Left ventricle myocardium inferior (tissue), 1 donor: ENCODE results near the gene FBLN2. TPM values are rescaled to one million over a fixed set of nuclear protein-coding genes. Genes with fewer than 3 reads are reported as not detected.

ENCODE experiments used
- DNase-seq: peaks from one replicate; pipeline ENCODE4 v3.0.0-alpha.2; 2020
- H3K27ac ChIP-seq: fragments of 200-600 bp; replicated peaks from 2 replicates; pipeline ENCODE4 v1.8.0; 2021
- H3K27me3 ChIP-seq: fragments of 200-600 bp; 2 replicates; pipeline ENCODE4 v1.8.0; 2021; ENCODE audit warnings: low read depth
- H3K36me3 ChIP-seq: fragments of 200-600 bp; 2 replicates; pipeline ENCODE4 v1.8.0; 2021
- H3K4me1 ChIP-seq: fragments of 200-600 bp; 2 replicates; pipeline ENCODE4 v1.8.0; 2021
- H3K4me3 ChIP-seq: fragments of 200-600 bp; 2 replicates; pipeline ENCODE4 v1.8.0; 2021; ENCODE audit warnings: mild to moderate bottlenecking, moderate library complexity
- H3K9me3 ChIP-seq: fragments of 200-600 bp; replicated peaks from 2 replicates; pipeline ENCODE4 v1.8.0; 2021
- CTCF ChIP-seq: fragments of 200-600 bp; IDR thresholded peaks from 2 replicates; pipeline ENCODE4 v1.8.0; 2021; ENCODE audit warnings: antibody characterized with exemption, mild to moderate bottlenecking, borderline replicate concordance
- intact Hi-C: fragments of 100-400 bp; cut with micrococcal nuclease; formaldehyde crosslinking; loops from one replicate; pipeline ENCODE4 v1.11.0; 2022
- total RNA-seq: library from RNA; stranded (reverse); fragmentation: NEBNext Ultra II Directional; extraction: Animal tissue kit (Norgen Biotek cat#: 25700); gene quantifications from one replicate; pipeline ENCODE4 v1.2.1, GENCODE V29; 2021
- donor health status: DM: no; HTN: yes; CAD: no; lungs with severe emphysema.

FBLN2 gene
- total RNA-seq, 1 donor from 2014 or later, result 56.7 TPM

GRCh38 chr3:13624021-13624420 is 75.1 kb downstream of the FBLN2 start:
- H3K4me1 ChIP-seq, result no peaks in the 10 kb centered on the region
- H3K4me3 ChIP-seq, result no peak overlapping the region
- H3K27ac ChIP-seq, result no peak overlapping the region
- DNase-seq, result no peak
- intact Hi-C loops, result no loop called here
- no peaks in the 10 kb centered on the region for H3K27me3 ChIP-seq
- no peak for TF ChIP-seq CTCF
- H3K36me3 ChIP-seq, result peaks cover 4% of the 10 kb centered on the region
- no peaks in the 10 kb centered on the region for H3K9me3 ChIP-seq

- DNase-seq, result no peak
- no peak for TF ChIP-seq CTCF
- Histone ChIP-seq H3K4me3 (no peak overlapping the region), H3K36me3 (peaks cover 6% of the 10 kb centered on the region), H3K27me3 (no peaks in the 10 kb centered on the region), H3K4me1 (no peaks in the 10 kb centered on the region), H3K9me3 (no peaks in the 10 kb centered on the region), H3K27ac (no peak overlapping the region)
- intact Hi-C loops, result no loop called here
Measured at GRCh38 chr3:13624671-13625125, 75.8 kb downstream of the FBLN2 start.

GRCh38 chr3:13626396-13626795 is 77.5 kb downstream of the FBLN2 start:
- Histone ChIP-seq H3K27ac (no peak overlapping the region), H3K27me3 (no peaks in the 10 kb centered on the region), H3K36me3 (peaks cover 4% of the 10 kb centered on the region), H3K9me3 (no peaks in the 10 kb centered on the region), H3K4me3 (no peak overlapping the region), H3K4me1 (no peaks in the 10 kb centered on the region)
- DNase-seq, result no peak
- intact Hi-C loops, result no loop called here
- TF ChIP-seq CTCF, result no peak

GRCh38 chr3:13626915-13627460 is 78.1 kb downstream of the FBLN2 start:
- Histone ChIP-seq H3K27me3 (no peaks in the 10 kb centered on the region), H3K4me1 (no peaks in the 10 kb centered on the region), H3K4me3 (no peak overlapping the region), H3K27ac (no peak overlapping the region), H3K9me3 (no peaks in the 10 kb centered on the region), H3K36me3 (peaks cover 4% of the 10 kb centered on the region)
- DNase-seq, result no peak
- intact Hi-C loops, result no loop called here
- TF ChIP-seq CTCF, result no peak

- Histone ChIP-seq H3K27ac (no peak overlapping the region), H3K9me3 (no peaks in the 10 kb centered on the region), H3K4me3 (no peak overlapping the region), H3K4me1 (no peaks in the 10 kb centered on the region), H3K27me3 (no peaks in the 10 kb centered on the region), H3K36me3 (peaks cover 4% of the 10 kb centered on the region)
- intact Hi-C loops, result no loop called here
- no peak for TF ChIP-seq CTCF
- no peak for DNase-seq
Measured at GRCh38 chr3:13627681-13628080, 78.8 kb downstream of the FBLN2 start.
